Activated CD8-positive, alpha-beta memory T cell treated with anti-CD3 and anti-CD28 coated beads, Interleukin-2, amount 50 U/mL, for 4 hours (primary cell): ENCODE data around the gene TPSB2.

ENCODE experiments used
- DNase-seq: peaks from one replicate; pipeline ENCODE4 v3.0.0-alpha.2; 2020

The TPSB2 gene

GRCh38 chr16:1218930-1219611 is 10.9 kb downstream of the TPSB2 start:
- DNase-seq, result no peak

- no peak for DNase-seq
These were observed 11.7 kb downstream of the TPSB2 start for GRCh38 chr16:1218061-1218929.

- no peak for DNase-seq
These were observed 12.5 kb downstream of the TPSB2 start for GRCh38 chr16:1217526-1217925.

- DNase-seq, result no peak
These were observed 13.1 kb downstream of the TPSB2 start for GRCh38 chr16:1216681-1217400.

GRCh38 chr16:1216296-1216619 is 13.7 kb downstream of the TPSB2 start:
- DNase-seq, result no peak

GRCh38 chr16:1215574-1216295 is 14.2 kb downstream of the TPSB2 start:
- DNase-seq, result no peak

GRCh38 chr16:1214719-1215118 is 15.3 kb downstream of the TPSB2 start:
- DNase-seq, result no peak

GRCh38 chr16:1213796-1214372 is 16.1 kb downstream of the TPSB2 start:
- no peak for DNase-seq

- no peak for DNase-seq
These were observed 16.8 kb downstream of the TPSB2 start for GRCh38 chr16:1213231-1213630.

GRCh38 chr16:1212616-1213194 is 17.3 kb downstream of the TPSB2 start:
- no peak for DNase-seq

- DNase-seq, result no peak
These were observed 18.3 kb downstream of the TPSB2 start for GRCh38 chr16:1211451-1212268.

- DNase-seq, result no peak
These were observed 19.5 kb downstream of the TPSB2 start for GRCh38 chr16:1210461-1210860.

- DNase-seq, result no peak
These were observed 20.9 kb downstream of the TPSB2 start for GRCh38 chr16:1209081-1209480.

GRCh38 chr16:1208239-1208830 is 21.6 kb downstream of the TPSB2 start:
- no peak for DNase-seq

- no peak for DNase-seq
These were observed 23.2 kb downstream of the TPSB2 start for GRCh38 chr16:1206786-1207185.

- no peak for DNase-seq
These were observed 23.7 kb downstream of the TPSB2 start for GRCh38 chr16:1206326-1206725.

- no peak for DNase-seq
These were observed 25.1 kb downstream of the TPSB2 start for GRCh38 chr16:1204933-1205332.

GRCh38 chr16:1202274-1202673 is 27.7 kb downstream of the TPSB2 start:
- no peak for DNase-seq

GRCh38 chr16:1201444-1201843 is 28.5 kb downstream of the TPSB2 start:
- no peak for DNase-seq

GRCh38 chr16:1200014-1200627 is 29.9 kb downstream of the TPSB2 start:
- no peak for DNase-seq
